Hematopoietic multipotent progenitor cell treated with erythropoietin and hydrocortisone succinate and interleukin-3 and kit ligand, for 17 days (in vitro differentiated cells): ENCODE results near the gene LIFR.

ENCODE experiments used
- DNase-seq: peaks from one replicate; pipeline ENCODE4 v3.0.0-alpha.2; 2015; ENCODE audit warnings: low spot score

Gene LIFR

GRCh38 chr5:38465702-38466423 lies 90.6 kb downstream of the LIFR start:
- no peak for DNase-seq

DNA sequence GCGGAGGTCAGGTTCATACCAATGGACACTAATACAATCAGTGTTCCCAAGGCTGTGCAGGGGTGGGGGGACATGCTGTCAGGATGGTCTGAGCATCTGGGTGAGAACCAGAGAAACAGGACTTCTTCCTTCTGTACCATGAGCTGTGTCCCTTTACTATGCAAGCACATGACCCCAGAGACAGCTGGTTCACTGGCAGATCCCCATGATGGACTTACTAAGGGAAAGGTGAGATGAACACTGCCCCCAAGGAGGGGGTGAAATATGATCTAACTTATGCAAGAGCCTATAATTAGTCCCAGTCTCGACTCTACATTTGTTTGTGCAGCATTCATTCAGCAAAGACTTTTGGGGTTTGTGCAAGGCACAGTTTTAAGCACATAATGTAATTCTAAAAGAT lies 91.4 kb downstream of the LIFR start:
- no peak for DNase-seq

- no peak for DNase-seq
Measured at GRCh38 chr5:38463634-38464521, 92.6 kb downstream of the LIFR start.

DNA sequence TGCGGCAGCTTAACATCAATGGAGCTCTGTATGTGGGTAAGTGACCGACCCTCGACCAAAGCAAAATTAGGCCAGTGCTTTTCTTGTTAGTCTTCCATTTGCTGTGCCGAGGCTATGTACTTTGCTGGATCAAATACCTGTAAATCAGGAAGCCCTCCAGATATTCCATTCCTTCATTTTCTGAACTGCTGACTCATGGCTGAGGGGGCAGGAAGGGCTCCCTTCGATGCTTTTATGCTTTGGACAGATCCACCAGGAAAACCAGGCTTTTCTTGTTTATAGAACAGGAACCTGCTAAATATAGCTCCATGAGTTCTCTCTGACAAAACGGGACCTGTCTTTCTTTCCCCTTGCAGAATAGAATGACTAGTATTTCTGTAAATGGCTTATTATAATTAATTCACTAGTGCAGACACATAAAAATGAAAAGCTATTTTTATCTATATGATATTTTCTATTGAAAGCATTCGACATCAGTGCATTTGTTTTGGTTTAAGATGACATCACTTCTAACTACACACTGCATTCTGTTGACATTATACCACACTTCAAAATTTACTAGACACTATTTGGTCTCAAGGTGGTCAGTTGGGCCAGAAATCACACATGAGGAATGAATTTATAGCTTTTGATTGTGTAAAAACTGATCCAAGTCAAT lies 93.3 kb downstream of the LIFR start:
- no peak for DNase-seq

GRCh38 chr5:38458174-38458573 lies 98.3 kb downstream of the LIFR start:
- DNase-seq = no peak

GRCh38 chr5:38456657-38457399 lies 99.6 kb downstream of the LIFR start:
- no peak for DNase-seq

- no peak for DNase-seq
Measured at GRCh38 chr5:38455796-38456330, 100.6 kb downstream of the LIFR start.

DNA sequence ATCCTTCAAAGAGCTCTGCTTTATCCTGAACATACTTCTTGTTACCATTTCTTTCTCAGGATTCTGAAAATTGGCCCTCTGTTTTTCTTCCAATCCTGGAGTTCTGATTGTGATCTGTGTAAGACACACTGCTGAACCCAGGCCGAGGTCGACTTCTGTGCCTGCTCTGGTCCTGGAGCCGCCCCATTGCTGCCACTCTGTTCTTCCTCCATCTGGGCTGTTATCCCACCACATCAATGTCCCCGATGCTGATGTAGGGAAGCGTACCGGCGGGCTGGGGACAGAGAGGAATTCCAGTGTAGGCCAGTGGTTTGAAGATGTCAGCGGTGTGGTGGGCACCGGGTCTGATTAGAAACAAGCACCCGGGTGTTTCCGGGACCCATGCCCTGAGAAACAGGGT lies 102.5 kb downstream of the LIFR start:
- no peak for DNase-seq

- DNase-seq = no peak
Measured at GRCh38 chr5:38453506-38453905, 102.9 kb downstream of the LIFR start.

DNA sequence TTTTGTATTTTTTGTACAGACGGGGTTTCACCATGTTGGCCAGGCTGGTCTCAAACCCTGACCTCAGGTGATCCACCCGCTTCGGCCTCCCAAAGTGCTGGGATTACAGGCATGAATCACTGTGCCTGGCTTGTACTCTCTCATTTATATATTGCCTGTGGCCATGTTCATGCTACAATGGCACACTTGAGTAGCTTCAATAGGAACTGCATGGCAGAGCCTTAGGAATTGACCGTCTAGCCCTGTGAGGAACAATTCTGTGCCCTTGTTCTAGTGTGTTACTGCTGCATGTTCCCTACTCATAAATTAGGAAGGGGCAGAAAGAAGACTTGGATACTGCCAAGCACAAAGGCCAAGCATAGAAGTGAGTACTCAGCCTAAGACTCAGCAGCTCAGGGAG lies 104.2 kb downstream of the LIFR start:
- no peak for DNase-seq

DNA sequence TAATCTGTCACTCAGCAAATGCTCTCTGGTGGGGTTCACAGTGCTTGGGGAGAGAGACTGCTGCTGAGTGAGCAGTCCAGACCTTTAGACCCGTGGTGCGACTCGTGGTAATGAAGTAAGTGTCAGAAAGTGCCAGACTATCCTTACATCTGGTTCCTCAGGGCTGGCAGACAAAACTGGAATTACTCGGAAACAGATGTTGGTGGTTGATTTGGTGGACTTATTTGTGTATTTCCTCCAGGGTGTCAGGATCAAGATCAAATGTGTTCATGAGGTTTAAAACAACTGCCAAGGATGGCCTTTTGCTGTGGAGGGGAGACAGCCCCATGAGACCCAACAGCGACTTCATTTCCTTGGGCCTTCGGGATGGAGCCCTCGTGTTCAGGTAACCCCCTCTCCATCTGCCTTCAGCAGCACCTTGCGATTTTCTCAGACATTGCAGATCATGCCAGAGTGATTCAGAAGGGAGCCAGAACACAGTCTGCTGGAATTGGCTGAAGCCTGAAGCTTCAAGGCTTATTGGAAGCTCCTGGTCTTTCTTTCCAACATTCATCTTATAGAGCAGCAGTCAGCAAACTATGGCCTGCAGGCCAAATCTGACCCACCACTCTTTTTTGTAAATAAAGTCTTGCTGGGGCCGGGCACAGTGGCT lies 105.2 kb downstream of the LIFR start:
- no peak for DNase-seq

- DNase-seq = no peak
Measured at GRCh38 chr5:38450627-38451026, 105.8 kb downstream of the LIFR start.

DNA sequence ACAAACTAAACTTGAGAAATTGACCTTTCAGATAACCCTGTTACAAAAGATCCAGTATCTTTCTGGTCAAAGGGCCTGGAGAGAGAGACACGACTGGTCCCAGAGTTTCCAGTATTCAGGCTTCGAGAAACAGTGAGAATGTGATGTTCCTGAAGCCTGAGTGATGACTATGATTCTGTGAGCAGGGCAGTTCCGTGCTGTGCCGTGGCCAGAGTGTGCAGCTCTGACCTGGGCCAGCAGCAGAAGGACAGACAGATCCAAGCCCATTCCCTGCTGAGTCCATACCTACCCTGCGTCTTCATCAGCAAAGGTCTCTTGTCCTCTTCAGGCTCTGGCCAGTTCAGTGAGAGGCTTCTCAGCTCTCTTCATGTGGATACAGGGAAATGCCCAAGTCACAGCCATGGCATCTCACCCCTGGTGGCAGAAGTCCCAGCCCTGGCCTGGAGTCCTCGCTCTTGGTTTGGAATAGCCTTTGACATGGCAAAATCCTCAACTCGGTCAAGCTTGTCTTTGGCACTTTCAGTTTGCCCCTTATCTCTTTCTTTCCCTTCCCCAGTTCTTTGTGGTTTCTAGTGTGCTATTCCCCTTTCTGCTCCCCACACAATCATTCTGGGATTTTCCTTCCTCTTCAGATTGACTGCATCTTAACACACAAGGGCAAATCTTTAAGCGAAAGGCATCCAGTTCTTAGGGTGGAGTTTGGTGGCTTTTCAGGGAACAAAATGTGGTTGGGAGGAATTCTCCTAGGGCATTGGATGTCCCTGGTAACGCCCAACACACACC lies 107.7 kb downstream of the LIFR start:
- no peak for DNase-seq

- DNase-seq = no peak
Measured at GRCh38 chr5:38447786-38448185, 108.7 kb downstream of the LIFR start.

- DNase-seq = no peak
Measured at GRCh38 chr5:38447056-38447455, 109.4 kb downstream of the LIFR start.

- DNase-seq = no peak
Measured at GRCh38 chr5:38446029-38446522, 110.4 kb downstream of the LIFR start.

GRCh38 chr5:38445374-38446028 lies 110.9 kb downstream of the LIFR start:
- no peak for DNase-seq

DNA sequence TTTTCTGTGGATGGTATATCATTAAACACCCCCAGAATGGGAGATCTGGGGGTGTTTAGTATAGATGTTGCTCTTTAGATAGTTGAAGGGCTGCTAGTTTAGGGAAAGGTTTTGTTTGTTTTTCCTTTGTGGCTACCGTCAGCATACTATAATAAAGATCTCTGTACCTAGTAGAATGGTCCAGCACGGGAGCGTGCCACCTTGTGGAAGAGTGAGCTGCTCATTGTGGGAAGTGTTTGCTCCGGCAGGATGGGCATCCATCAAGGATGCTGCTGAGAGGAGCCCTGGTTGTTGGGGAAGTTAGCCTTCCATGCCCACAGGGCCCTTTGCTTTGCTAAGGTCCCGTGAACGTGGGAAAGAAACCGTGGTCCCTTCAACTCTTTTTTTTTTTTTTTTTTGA lies 113.1 kb downstream of the LIFR start:
- no peak for DNase-seq

DNA sequence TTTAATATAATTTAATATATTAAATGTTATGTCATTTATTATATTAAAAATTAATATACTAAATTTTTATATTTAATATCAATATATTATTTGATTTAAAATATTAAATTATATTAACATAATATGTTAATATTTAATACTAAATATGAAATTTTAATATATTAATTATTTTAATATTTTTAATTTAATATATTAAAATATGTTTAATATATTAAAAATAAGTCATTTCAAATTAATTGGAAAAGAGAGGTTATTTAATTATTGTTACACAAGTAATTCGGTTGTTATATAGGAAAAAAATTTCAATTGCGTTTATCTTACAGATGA lies 114.2 kb downstream of the LIFR start:
- DNase-seq = no peak
